Gastrocnemius medialis (tissue), 4 donors: Measurements from ENCODE around the gene WWP2. TPM values are rescaled to one million over a fixed set of nuclear protein-coding genes. Genes with fewer than 3 reads are reported as not detected.

Experiments
- ATAC-seq, 2 donors: fragments of 150-250 bp; one replicate each; pipeline ENCODE4 v1.9.1; 2016
- DNase-seq, 2 donors: peaks; one replicate each; pipeline ENCODE4 v3.0.0-alpha.2; 2019
- H3K27ac ChIP-seq, 4 donors: fragments of 200-600 bp; sonication (generic); 1 replicate in 1 of 4; 2 replicates in 3 of 4; pipeline ENCODE4 v1.5.1; 2016 to 2018; ENCODE audit warnings: mild to moderate bottlenecking in 2 of 4, moderate library complexity in 1 of 4
- H3K27me3 ChIP-seq, 3 donors: fragments of 200-600 bp; sonication (generic) in 2 of 3; 1 replicate in 1 of 3; 2 replicates in 2 of 3; pipeline versions ENCODE4 v1.5.1 to v1.6.0; 2016 to 2019; ENCODE audit warnings: mild to moderate bottlenecking in 1 of 3, moderate library complexity in 1 of 3
- H3K36me3 ChIP-seq, 2 donors: fragments of 200-600 bp; sonication (generic) in 1 of 2; one replicate each; pipeline ENCODE4 v1.5.1; 2017 to 2018
- H3K4me1 ChIP-seq, 2 donors: fragments of 200-600 bp; sonication (generic) in 1 of 2; one replicate each; pipeline ENCODE4 v1.5.1; 2016 to 2017; ENCODE audit warnings: mild to moderate bottlenecking in 2 of 2
- H3K4me3 ChIP-seq, 4 donors: fragments of 200-600 bp; sonication (generic) in 3 of 4; 1 replicate in 1 of 4; 2 replicates in 3 of 4; pipeline ENCODE4 v1.5.1; 2016 to 2019; ENCODE audit warnings: mild to moderate bottlenecking in 2 of 4
- H3K9me3 ChIP-seq, 3 donors: fragments of 200-600 bp; sonication (generic) in 2 of 3; 1 replicate in 1 of 3; 2 replicates in 2 of 3; pipeline ENCODE4 v1.5.1; 2016 to 2019
- CTCF ChIP-seq, 5 experiments: fragments of 450-650 bp in 3 of 5; fragments of 200-600 bp in 2 of 5; sonication (generic) in 2 of 5; IDR thresholded peaks in 4 of 5; conservative IDR thresholded peaks in 1 of 5; 1 replicate in 4 of 5; 2 replicates in 1 of 5; pipeline ENCODE4 v1.5.1; 2016 to 2019; ENCODE audit warnings: antibody characterized with exemption in 5 of 5, mild to moderate bottlenecking in 3 of 5, moderate library complexity in 3 of 5
- POLR2A ChIP-seq, 2 donors: fragments of 450-650 bp; IDR thresholded peaks; one replicate each; pipeline ENCODE4 v1.6.1; 2017; ENCODE audit warnings: antibody characterized with exemption in 2 of 2, mild to moderate bottlenecking in 2 of 2, moderate library complexity in 2 of 2
- in situ Hi-C, 4 donors: fragments of 200-750 bp; cut with MboI; loops; one replicate each; pipeline versions ENCODE4 v1.15.0 to v1.8.0; 2017; ENCODE audit warnings: low sequenced_read_pairs in 4 of 4
- intact Hi-C: fragments of 100-400 bp; cut with DNase I; formaldehyde crosslinking; loops from one replicate; pipeline ENCODE4 v1.15.1; 2023; ENCODE audit warnings: low total_unique reads
- total RNA-seq, 4 donors: library from RNA; depleted of rRNA; stranded (reverse); fragments of >200 nt; gene quantifications; one replicate each; pipeline versions ENCODE4 v1.1.0 to v1.2.3, GENCODE V29; 2016

Gene WWP2
- total RNA-seq, 4 donors from 2014 or later, result 29.4 to 35.6 (median 31.8) TPM

GRCh38 chr16:69924041-69924775 is 162.1 kb downstream of the WWP2 start:
- ATAC-seq, result no peak
- in situ Hi-C loops (no loop called here), intact Hi-C loops (loop anchor here (10.0 kb wide), 1 partner anchor 59 kb away; no protein-coding TSS in a partner anchor)
- peaks cover 15 to 27% of the 10 kb centered on the region in 2 donors for H3K4me1 ChIP-seq
- H3K36me3 ChIP-seq, result no peaks in the 10 kb centered on the region
- TF ChIP-seq POLR2A (IDR thresholded peaks at IDR 0.05) (no peak), CTCF (IDR thresholded peaks at IDR 0.05 in 4 of 5, conservative IDR thresholded peaks at IDR 0.05 in 1 of 5) (no peak)
- DNase-seq, result no peak
- peak overlapping the region; percentile 70 to 82 (median 72) for H3K27ac ChIP-seq
- no peak overlapping the region for H3K4me3 ChIP-seq
- H3K27me3 ChIP-seq, result no peaks in the 10 kb centered on the region
- H3K9me3 ChIP-seq, result no peaks in the 10 kb centered on the region

- in situ Hi-C loops, result loop anchor here in 1 of 4 donors (5.0 kb wide), 1 partner anchor 127 kb away; no protein-coding TSS in a partner anchor
- H3K27ac ChIP-seq, result peak overlapping the region; percentile 70 to 82 (median 72)
- ATAC-seq (peak in 1 of 2 donors; percentile 65), DNase-seq (peak in 1 of 2 donors; percentile 58)
- TF ChIP-seq CTCF (IDR thresholded peaks at IDR 0.05 in 4 of 5, conservative IDR thresholded peaks at IDR 0.05 in 1 of 5) (no peak), POLR2A (IDR thresholded peaks at IDR 0.05) (peak in 1 of 2 donors; percentile 47)
- H3K9me3 ChIP-seq, result no peaks in the 10 kb centered on the region
- no peaks in the 10 kb centered on the region for H3K27me3 ChIP-seq
- H3K36me3 ChIP-seq, result no peaks in the 10 kb centered on the region
- intact Hi-C loops, result loop anchor here (10.0 kb wide), 1 partner anchor 60 kb away; no protein-coding TSS in a partner anchor
- H3K4me3 ChIP-seq, result peak overlapping the region; percentile 23 to 41 (median 34)
- H3K4me1 ChIP-seq, result peaks cover 15 to 27% of the 10 kb centered on the region in 2 donors
These were observed 162.7 kb downstream of the WWP2 start for GRCh38 chr16:69924777-69925191.

- in situ Hi-C loops, result loop anchor here in 1 of 4 donors (5.0 kb wide), 1 partner anchor 128 kb away; no protein-coding TSS in a partner anchor
- Histone ChIP-seq H3K4me3 (peak overlapping the region; percentile 23 to 41 (median 34)), H3K9me3 (no peaks in the 10 kb centered on the region), H3K27ac (peak overlapping the region; percentile 70 to 82 (median 72)), H3K4me1 (peaks cover 15 to 27% of the 10 kb centered on the region in 2 donors), H3K27me3 (no peaks in the 10 kb centered on the region), H3K36me3 (no peaks in the 10 kb centered on the region)
- intact Hi-C loops, result loop anchor here (10.0 kb wide), 1 partner anchor 61 kb away; no protein-coding TSS in a partner anchor
- ATAC-seq (no peak), DNase-seq (no peak)
- TF ChIP-seq POLR2A (IDR thresholded peaks at IDR 0.05), result no peak
- no peak for TF ChIP-seq CTCF (IDR thresholded peaks at IDR 0.05 in 4 of 5, conservative IDR thresholded peaks at IDR 0.05 in 1 of 5)
These were observed 163.2 kb downstream of the WWP2 start for GRCh38 chr16:69925311-69925710.

GRCh38 chr16:69926241-69926640 is 164.1 kb downstream of the WWP2 start:
- ATAC-seq, result no peak
- in situ Hi-C loops, result loop anchor here in 1 of 4 donors (5.0 kb wide), 1 partner anchor 129 kb away; no protein-coding TSS in a partner anchor
- no peak for TF ChIP-seq CTCF (IDR thresholded peaks at IDR 0.05 in 4 of 5, conservative IDR thresholded peaks at IDR 0.05 in 1 of 5)
- TF ChIP-seq POLR2A (IDR thresholded peaks at IDR 0.05), result no peak
- Histone ChIP-seq H3K36me3 (peaks cover 0 to 6% of the 10 kb centered on the region in 2 donors), H3K4me1 (peaks cover 7 to 19% of the 10 kb centered on the region in 2 donors), H3K27ac (peak overlapping the region; percentile 70 to 82 (median 72)), H3K9me3 (no peaks in the 10 kb centered on the region), H3K4me3 (peak overlapping the region in 1 of 4 donors; percentile 31), H3K27me3 (no peaks in the 10 kb centered on the region)
- intact Hi-C loops, result loop anchor here (10.0 kb wide), 1 partner anchor 61 kb away; no protein-coding TSS in a partner anchor
- no peak for DNase-seq
